ENCODE data around the gene MAP7. TPM values are rescaled to one million over a fixed set of nuclear protein-coding genes. Genes with fewer than 3 reads are reported as not detected.

Gene MAP7
- total and polyA plus RNA-seq, 2 experiments from 2014 or later: 44.7 to 49.2 TPM

- TF ChIP-seq ZNF462 (CRISPR knock-in tag; IDR thresholded peaks at IDR 0.05) (no peak), REST (IDR thresholded peaks at IDR 0.05; ENCODE audit: unreplicated experiment) (no peak), JUNB (IDR thresholded peaks at IDR 0.05; ENCODE audit: unreplicated experiment) (no peak)
These were observed 255.6 kb downstream of the MAP7 start (continued) for GRCh38 chr6:136294621-136295020.

Small RNAs within 50 kb of the gene (small RNA-seq; reads per million reads assigned to genes)
- gene AL023284.1 (ENCODE audit: low replicate concordance) (not detected), gene NDUFS5P1 (ENCODE audit: low replicate concordance) (not detected)

Other genes with a start within 250 kb of the MAP7 start
- 2.8 and 2.9 TPM in 2 replicates for gene MAP3K5, start 242.1 kb upstream of the MAP7 start, total RNA-seq (2014; rRNA removed; shearing (Covaris generic))
- 0.76 and 0.78 TPM in 2 replicates for gene MAP3K5, start 242.1 kb upstream of the MAP7 start, polyA plus RNA-seq (2016; fragmentation: Nextera tagmentation; extraction: Ambion mirVana)